SU-DHL-6 (cell line): Measurements from ENCODE around the gene ERCC5.

Experiments used
- EZH2phosphoT487 ChIP-seq: fragments of 200-600 bp; sonication (generic), shearing (Covaris generic); conservative IDR thresholded peaks from 2 replicates; pipeline ENCODE4 v1.6.1; 2018; ENCODE audit warnings: mild to moderate bottlenecking, antibody characterized with exemption, low read length, moderate library complexity, mixed read lengths
- TF ChIP-seq, protein P1 (sequence below): fragments of 200-600 bp; sonication (generic); IDR thresholded peaks from one replicate; pipeline ENCODE4 v1.5.1; 2017; ENCODE audit warnings: antibody characterized with exemption, mild to moderate bottlenecking, low read length, moderate library complexity; ENCODE audit not compliant: insufficient read depth, poor library complexity, severe bottlenecking

DNA sequence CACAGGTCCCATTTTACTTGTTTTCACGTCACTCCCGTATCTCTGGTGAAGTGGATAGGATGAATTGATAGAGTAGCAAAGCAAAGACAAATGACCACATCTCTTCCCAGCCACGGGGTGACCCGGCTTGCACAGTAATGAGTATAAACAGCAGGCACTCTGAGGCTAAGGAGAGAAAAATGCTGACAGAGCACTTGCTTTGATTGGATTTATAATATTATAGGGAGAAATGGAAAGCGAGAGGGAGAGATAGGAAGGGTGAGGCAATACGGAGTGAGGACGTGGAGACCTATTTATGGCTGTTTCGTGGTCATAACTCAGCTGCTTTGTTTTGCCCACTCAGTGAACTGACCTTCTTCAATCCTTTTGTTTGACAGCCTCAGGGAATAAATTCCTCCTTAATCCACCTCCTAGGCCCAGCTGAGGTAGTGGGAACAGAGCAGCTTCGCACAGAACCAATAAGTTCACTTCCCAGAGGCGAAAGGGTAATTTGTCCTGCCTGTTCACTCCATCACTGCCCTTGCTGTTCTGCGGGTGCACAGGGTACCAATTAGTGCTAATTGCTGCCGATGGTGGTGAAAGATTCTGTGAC, 68.6 kb downstream of the ERCC5 start:
- TF ChIP-seq, protein P1, sequence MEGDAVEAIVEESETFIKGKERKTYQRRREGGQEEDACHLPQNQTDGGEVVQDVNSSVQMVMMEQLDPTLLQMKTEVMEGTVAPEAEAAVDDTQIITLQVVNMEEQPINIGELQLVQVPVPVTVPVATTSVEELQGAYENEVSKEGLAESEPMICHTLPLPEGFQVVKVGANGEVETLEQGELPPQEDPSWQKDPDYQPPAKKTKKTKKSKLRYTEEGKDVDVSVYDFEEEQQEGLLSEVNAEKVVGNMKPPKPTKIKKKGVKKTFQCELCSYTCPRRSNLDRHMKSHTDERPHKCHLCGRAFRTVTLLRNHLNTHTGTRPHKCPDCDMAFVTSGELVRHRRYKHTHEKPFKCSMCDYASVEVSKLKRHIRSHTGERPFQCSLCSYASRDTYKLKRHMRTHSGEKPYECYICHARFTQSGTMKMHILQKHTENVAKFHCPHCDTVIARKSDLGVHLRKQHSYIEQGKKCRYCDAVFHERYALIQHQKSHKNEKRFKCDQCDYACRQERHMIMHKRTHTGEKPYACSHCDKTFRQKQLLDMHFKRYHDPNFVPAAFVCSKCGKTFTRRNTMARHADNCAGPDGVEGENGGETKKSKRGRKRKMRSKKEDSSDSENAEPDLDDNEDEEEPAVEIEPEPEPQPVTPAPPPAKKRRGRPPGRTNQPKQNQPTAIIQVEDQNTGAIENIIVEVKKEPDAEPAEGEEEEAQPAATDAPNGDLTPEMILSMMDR = no peak
- no peak for TF ChIP-seq EZH2phosphoT487
